GM19240 (cell line): ENCODE measurements around the gene FYCO1.

ENCODE experiments used
- DNase-seq: peaks from one replicate; pipeline ENCODE4 v3.0.0; 2011; ENCODE audit warnings: low spot score; ENCODE audit not compliant: insufficient read length

Gene FYCO1

DNA sequence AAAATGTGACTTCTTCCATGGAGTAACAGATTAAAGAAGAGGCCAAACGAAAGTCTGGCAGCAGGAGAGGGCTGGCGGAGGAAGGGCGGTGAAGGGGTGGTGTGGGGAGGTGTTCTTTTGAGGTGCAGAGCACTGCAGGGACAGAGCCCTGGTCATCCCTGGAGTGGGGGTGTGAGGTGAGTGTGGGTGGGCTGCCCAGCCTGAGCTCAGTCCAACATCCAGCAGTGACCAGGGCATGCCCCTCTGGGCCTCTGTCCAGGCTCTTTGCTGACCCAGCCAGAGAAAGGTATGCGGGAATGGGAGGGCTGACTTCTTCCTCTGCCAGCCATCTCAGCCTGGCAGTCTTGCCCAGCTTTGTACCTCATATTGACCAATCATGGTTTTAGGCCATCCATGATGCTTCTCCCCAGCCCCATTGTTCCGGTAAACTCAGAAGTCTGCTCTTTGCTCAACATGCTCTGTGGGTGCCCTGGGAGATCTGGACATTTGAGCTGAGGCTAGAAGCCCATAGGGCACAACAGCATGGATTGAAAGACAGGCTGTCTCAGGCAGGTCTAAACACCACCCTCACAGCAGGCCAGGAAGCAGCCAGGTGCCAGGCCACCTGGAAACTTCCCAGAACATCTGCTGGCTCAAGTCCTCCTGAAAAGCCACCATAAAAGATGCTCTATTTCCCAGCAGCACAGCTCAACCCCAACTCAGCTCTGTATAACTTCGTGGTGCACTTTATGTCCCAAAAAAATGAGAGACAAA is 78.3 kb downstream of the FYCO1 start:
- DNase-seq = no peak

DNA sequence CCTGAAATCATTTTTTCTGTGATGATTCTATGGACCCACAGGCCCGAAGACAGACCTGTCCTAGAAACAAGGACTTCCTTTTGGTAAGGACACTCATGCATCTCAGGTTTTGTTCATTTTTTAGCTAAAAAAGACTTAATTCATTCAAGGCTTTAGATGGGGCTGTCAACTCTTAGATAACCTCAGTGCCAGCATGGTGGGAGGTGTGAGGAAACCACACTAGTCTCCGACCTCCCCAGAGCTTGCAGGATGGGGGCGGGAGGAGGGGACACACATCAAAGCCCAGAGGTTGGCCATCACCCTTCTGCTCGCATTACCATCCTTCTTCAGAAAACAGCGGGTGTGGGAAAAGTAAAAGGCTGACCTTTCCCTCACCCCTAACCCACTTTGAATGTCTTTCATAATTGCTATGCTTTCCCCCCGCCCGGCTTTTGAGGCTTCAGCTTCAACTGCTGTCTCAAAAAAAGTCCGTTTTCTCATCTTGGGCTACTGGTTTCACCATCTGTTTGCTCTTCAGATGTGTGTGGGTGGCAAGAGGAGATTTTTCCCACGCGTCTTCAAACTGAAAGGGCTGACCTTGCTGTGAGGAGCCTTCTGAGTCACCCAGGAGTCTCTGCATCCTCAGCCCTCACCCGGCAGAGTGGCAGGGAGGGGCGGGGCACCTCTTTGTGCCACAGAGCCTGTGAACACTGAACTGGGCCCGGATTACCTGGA is 79.9 kb downstream of the FYCO1 start:
- peak; percentile 91 for DNase-seq

DNA sequence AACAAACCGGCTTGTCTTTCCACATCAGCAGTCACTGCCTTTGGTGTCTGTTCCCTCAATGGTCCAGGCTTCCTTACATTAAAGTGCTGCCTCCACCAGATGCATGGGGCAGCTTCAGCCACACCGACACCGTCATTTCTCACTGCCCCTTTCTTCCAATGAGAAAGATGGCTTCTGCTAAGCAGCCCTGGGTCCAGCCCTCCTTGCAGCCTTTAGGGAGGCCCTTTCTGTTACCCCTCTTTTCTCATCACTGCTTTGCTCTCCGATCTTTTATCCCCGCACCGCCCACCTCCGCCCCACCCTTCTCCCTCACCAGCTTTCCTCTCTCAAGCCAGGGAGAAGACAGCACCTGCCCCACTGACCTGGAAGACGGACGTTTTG is 80.6 kb downstream of the FYCO1 start:
- no peak for DNase-seq

DNA sequence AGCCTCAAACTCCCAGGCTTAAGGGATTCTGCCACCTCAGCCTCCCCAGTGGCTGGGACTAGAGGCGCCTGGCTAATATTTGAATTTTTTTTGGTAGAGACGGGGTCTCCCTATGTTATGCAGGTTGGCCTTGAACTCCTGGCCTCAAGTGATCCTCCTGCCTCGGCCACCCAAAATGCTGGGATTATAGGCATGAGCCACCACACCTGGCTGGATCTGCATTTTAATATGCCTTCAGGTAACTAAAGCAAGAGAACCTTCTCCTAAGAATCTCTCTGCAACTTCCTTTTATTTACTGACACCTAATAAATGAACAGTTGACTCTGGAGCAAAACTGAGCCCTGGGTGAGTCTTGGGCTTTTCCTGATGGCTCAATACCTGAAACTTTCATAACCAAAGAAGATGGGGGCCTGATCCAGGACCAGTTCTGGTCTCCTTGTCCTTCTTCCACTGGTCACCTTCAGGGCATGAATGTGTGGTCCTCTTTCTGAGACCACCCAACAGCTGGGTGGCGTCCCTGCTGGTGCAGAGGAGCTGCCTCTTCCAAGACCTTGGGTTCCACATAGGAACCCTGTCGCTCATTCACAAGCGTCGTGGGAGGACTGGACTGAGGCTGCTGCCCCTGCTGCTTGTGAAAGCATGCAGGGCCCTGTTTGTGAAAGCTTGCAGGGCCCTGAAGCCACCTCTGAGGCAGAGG is 81.1 kb downstream of the FYCO1 start:
- DNase-seq = no peak

DNA sequence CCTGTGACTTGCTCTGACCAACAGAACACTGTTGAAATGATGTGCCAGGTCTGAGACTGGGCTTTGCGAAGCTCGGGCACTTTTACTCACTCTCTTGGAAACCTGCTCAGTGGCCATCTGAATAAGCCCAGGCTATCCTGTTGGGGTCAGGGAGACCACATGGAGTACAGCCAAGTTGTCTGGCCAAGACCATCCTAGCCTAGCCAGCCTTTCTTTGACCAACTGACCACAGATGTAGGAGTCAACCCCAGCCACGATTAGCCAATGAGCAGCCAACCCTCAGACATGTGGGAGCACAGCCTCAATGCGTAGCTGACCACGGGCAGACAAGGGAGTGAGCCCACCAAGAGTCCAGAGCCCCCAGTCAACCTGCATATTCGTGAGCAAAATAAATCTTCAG is 83.2 kb downstream of the FYCO1 start:
- no peak for DNase-seq

DNA sequence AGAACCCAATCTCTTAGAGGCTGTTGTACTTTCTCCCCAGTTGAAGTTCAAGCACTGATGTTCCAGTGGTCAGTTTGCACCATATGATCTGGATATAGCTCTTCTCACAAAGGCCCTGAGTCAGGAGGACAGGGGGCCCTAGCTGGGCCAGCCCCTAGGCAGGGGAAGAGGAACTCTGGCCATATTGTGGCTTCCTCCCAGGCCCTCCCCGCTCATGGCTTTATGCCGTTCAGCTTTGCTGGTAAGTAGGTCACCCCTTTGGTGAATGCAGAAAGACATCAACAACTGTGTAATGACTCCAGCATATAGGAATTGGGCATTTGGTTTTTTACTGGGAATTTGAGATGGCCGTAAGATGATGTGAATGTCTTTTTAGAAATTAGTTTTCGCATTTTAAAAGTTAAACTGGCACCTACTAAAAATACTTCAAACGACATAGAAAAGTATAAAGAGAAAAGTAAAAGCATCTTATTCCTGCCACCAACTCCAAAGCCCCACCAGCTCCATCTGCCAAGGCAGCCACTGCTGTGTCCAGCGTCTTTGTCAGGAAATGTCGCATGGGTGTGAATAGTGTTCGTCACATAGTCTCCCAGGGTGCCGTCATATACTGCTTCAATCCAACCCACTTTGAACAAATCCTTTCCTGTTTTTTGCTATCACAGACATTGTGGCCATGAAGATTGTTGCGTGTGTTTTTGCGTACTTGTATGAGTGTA is 84.0 kb downstream of the FYCO1 start:
- no peak for DNase-seq

DNA sequence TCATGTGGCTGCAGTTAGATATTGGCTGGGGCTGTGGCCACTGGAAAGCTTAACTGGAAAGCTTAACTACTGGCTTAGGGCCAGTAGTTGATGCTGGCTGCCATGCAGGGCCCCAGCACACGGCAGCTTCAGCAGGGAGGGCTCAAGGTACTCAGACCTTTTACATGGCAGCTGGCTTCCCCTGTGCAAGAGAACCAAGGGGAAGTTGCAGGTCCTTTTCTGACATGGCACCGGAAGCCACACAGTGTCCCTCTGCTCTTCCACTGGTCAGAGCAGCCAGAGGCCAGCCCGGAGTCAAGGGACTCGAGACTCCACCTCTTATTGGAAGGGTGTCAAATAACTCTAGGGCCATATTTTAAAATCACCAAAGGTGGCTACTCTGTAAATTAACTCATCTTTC is 84.7 kb downstream of the FYCO1 start:
- no peak for DNase-seq

DNA sequence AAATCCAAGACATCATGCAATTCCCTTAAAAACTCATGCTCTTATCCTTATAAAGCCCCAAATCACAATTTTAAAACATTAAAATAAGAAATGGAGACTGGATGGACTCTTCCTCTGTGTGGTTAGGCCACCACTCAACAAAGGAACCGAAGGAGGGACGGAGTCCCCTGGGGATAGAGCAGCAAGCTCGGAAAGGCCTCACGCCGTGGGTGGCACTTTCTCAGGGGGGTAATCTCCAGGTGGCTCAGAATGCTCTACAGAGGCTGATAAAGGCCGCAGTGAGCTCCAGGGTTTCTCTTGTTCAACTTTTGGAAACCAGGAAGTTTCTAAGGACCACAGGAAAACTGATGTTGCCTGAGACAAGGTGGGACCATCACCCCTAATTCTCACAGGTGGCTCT is 86.1 kb downstream of the FYCO1 start:
- DNase-seq = no peak

DNA sequence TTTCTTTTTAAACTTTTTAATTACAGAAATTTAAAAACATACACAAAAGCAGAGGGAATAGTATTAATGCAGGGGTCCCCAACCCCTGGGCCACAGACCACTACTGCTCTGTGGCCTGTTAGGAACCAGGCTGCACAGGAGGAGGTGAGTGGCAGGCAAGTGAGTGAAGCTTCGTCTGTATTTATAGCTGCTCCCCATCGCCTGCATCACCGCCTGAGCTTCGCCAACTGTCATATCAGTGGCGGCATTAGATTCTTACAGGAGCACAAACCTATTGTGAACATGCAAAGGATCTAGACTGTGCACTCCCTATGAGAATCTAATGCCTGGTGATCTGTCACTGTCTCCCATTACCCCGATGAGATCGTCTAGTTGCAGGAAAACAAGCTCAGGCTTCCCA is 86.9 kb downstream of the FYCO1 start:
- DNase-seq = no peak

DNA sequence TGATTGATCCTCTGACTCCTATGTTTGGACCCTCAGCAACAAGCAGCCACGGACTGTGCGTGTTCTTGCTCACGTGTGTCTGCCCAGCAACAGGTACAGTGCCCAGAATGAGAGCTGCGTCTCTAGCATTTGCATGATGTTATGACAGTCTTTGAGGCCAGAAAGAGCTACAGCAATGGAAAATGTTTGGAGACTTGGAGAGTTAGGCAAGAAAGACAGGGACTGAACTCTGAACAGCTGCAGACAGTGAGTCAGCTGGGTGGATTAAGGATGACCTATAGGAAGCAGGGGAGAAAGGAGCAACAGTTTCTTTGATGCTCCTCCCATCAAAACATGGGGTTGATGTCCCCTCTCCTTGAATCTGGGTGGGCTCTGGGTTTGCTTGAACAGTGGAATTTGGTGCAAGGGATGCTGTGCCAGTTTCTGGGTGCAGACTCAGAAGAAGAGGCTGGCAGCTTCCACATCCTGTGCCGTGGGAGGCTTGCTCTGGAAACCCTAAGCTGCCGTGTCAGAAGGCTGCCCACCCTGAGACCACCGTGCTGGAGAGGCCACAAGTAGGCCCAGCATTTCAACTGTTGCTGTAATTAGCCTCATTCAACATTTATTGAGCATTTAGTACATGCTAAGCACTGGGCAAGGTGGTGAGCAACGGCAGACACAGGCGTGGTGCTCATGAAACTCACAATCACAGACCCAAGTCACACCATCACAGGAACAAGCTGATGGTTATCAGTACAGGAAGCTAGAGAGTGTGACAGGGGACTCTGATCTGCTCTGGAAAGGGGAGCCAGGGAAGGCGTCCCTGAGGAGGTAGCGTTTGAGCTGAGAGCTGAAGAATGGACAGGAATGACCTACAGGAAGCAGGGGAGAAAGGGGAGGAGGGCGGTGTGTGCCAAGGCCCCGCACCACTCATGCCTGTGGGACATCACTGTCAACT is 87.6 kb downstream of the FYCO1 start:
- DNase-seq = no peak

DNA sequence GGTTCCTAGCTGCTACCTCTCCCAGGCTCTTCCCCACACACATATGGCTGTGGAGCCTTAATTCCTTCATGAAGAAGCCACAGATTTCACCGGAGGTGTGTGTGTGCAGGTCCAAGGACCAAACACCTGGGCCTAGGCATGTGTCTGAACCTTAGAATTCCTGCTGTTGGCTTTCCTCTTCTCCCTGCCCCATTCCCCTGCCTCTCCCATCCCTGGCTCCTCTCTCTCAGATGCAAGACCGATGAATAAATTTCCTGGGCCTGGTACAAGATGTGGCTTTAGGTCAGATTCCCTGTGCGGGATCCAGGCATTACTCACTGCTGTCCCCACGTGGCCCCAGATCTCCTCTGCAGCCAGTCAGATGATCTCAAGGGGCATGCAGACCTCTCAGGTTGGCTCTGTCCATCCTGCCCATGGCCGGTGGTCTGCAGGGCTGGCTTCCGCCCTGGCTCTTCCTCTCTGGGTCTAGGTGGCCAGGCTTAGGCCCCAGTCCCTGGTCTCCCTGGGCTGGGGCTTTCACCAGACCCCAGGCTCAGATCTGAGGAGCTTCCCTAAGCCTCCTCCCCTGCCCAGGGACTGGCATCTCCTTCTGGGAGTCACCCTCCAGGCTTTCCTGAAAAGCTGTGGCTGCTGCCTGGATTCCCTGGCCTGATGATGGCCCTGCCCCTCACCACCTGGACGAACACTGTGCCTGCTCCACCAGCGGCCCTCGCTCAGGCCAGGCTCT is 88.8 kb downstream of the FYCO1 start:
- DNase-seq = no peak

DNA sequence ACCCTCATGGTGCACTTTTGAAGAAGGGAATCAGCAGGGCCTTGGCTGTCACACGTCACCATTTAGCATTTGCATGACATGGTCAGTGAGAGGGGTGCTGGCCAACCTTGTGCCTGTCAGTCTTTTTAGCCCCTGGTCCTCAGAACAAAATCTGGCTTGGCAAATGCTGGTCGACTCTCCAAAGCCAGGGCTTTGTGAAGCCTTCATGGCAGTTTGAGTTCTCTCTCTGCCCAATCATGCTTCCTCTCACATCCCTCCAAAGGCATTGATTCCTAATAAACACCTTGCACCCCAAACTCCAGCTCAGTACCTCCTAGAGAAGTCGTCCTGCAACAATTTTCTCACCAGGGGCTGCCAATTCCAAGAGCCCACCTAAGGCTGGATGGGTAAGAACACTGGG is 89.9 kb downstream of the FYCO1 start:
- DNase-seq = no peak

DNA sequence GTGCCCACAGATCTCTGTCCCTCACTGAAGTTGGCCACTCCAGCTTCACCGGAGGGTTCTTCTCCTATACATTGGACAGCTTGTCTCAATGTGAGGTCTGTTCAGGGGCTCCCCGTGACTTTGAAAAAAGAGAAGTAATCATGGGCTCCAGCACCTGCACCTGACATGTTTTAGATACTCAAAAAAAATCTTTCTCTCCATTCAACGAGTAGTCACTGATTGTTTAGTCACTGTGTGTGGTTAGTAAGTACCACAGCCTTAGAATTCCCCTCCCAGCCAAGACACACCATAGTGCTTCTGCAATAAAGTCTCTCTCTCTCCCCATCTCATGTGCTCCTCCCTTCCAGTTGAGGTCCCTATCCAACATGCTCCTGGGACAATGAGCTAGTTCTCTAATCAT is 90.7 kb downstream of the FYCO1 start:
- DNase-seq = no peak

DNA sequence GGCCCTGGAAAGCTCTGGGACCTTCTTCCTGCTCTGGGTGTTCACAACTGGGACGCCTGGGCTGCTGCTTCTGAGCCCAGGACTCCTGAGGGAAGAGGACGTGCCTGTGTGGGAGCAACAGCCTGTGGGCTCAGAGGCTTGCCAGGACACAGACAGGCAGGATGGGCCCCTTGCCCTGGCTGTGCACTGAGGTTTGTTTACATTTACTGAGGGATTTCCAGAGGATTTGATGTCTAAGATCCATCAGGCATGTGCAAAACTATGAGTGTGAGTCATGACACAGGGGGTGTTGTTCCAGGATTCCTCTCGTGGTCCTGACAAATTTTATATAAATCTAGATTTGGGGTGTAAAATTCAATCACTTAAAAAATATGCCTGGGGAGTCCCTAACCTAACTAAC is 98.7 kb downstream of the FYCO1 start:
- DNase-seq = no peak

DNA sequence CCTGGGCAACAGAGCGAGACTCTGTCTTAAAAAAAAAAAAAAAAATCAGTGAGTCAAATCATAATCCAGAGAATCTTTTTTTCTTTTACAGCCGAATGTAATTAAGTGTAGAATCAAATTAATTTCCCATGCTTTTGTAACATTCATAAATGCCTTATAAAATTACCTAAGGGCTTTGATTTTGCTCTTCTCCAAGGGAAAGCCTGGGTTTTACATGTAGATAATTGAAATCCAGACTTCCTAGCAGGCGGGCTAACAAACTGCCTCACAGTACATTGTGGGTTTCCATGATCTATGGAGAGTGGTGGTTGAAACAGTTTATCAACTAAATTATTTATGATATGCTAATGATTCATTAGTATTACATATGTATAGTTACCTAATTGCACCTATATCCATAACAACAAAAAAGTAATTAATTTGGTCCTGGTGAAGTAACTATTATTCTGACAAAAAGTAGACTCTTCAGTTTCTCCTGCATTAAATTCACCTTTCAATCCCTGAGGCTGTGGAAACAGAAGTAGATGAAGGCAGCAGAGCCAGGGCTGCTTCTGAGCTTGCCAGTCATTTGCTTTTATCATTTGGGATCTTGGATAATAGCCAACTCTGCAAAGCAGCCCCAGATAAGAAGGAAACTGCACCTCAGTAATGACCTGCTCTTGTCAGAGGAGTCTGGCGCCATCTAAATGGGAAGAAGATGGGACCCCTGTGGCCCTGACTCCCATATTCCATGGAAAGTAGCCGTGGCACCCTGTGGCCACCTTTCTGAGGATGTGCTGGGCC is 99.7 kb downstream of the FYCO1 start:
- no peak for DNase-seq

DNA sequence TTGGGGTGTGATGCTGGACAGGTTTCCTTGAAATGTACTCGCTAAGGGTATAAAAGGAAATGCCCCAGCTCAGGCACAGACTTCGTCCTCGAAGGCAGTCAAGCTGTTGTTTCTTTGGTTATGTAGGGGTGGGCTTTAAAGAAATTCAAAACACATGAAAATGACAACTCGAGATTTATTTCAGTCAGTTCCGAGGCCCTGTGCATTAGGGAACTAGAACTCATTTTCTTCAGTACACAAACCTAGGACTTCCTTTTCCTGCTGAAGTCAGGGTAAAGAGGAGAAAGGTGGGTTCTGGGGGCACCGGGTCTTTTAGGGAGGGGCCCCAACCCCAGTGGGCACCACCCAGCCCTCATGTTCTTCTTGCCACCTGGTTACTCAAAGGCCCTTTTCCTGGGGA is 101.6 kb downstream of the FYCO1 start:
- no peak for DNase-seq

DNA sequence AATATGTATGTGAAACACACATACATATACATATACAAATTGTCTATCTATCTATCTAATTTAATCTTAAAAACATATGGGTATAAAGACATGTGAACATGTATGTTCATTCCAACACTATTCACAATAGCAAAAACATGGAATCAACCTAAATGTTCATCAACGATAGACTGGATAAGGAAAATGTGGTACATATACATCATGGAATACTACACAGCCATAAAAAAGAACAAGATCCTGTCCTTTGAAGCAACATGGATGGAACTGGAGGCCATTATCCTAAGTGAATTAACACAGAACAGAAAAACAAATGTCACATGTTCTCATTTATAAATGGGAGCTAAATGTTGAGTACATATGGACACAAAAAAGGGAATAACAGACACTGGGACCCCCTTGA is 103.5 kb downstream of the FYCO1 start:
- DNase-seq = no peak

DNA sequence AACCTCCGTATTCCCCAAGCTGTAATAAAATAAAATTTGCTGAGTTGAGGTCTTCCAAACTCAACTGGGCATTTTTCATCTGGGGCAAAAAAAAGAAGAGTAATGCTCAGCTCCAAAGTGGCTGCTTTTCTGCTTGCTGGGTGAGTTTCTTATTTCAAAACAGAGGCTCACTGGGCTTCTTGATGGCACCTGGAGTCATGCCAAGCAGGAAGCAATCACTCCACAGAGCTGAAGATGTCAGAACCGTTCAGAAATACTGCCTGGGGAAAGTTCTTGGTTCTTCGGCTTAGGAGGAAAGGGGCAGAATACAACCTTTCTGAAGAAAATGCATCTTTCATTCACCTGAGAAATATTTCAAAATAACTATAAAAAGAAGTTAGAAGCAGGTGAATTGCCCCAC is 105.2 kb downstream of the FYCO1 start:
- DNase-seq = no peak

DNA sequence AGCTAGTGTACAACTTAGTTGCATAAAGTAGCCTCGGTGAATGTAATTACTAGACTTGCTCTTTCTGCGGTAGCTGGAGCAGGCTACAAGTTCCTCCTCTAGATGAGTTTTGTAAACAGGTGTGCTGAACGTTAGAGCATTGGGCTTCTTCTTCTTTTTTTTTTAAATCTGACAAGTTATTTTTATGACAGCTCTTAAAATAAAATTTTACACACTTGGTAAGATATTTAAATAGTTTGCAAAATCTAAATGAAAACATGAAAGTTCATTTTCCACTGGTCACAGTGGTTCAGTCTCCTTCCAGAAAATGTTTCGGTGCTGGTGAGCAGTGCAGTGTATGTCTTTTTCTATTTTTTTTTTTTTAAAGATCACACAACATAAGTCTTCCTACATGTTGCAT is 106.3 kb downstream of the FYCO1 start:
- no peak for DNase-seq
